IMR-90 (cell line): ENCODE measurements around the gene RAPGEF3. TPM values are rescaled to one million over a fixed set of nuclear protein-coding genes. Genes with fewer than 3 reads are reported as not detected.

Experiments
- ATAC-seq: fragments of 200-7000 bp; cut with Tn5 transposase; 2 replicates; pipeline ENCODE4 v1.9.1; 2020; ENCODE audit warnings: low read depth, mild to moderate bottlenecking, moderate library complexity
- BruUV-seq: library from RNA; stranded (reverse); fragments of 400-500 nt; replicated peaks from 2 replicates; lab custom pipeline; 2021; lab: Mats Ljungman, UMichigan
- CTCF ChIA-PET: fragments of 300-600 bp; formaldehyde crosslinking; extraction: SDS; loops from one replicate; lab custom pipeline; 2021; ENCODE audit warnings: antibody characterized with exemption; lab: Yijun Ruan, JAX
- POLR2A ChIA-PET: fragments of 300-600 bp; sonication (Branson Sonifier 250); formaldehyde crosslinking; loops from one replicate; lab custom pipeline; 2022; ENCODE audit warnings: antibody characterized with exemption; ENCODE audit not compliant: unreplicated experiment; lab: Charles Lee
- DNase-seq: peaks from one replicate; pipeline ENCODE4 v3.0.0; 2013
- H2AFZ ChIP-seq: replicated peaks from 2 replicates; pipeline ENCODE3; 2013; ENCODE audit warnings: low read length, mild to moderate bottlenecking; ENCODE audit not compliant: poor library complexity
- H2AK5ac ChIP-seq: 2 replicates; pipeline ENCODE4 v1.6.1; 2013; ENCODE audit warnings: low read depth, low read length, inconsistent platforms
- H2AK9ac ChIP-seq: replicated peaks from 2 replicates; pipeline ENCODE3; 2013; ENCODE audit warnings: mild to moderate bottlenecking, low read depth, low read length, moderate library complexity; ENCODE audit not compliant: poor library complexity
- H2BK120ac ChIP-seq: 2 replicates; pipeline ENCODE4 v1.6.1; 2013; ENCODE audit warnings: low read depth, low read length, inconsistent platforms
- H2BK15ac ChIP-seq: 3 replicates; pipeline ENCODE4 v1.6.1; 2013; ENCODE audit warnings: low read depth, low read length, inconsistent platforms
- H2BK20ac ChIP-seq: 2 replicates; pipeline ENCODE4 v1.6.1; 2013; ENCODE audit warnings: low read depth, mild to moderate bottlenecking, inconsistent platforms, low read length, moderate library complexity
- H2BK5ac ChIP-seq: 2 replicates; pipeline ENCODE4 v1.6.1; 2013; ENCODE audit warnings: mild to moderate bottlenecking, low read depth, low read length, inconsistent platforms; ENCODE audit not compliant: poor library complexity, severe bottlenecking
- H3K14ac ChIP-seq: replicated peaks from 2 replicates; pipeline ENCODE4 v1.6.1; 2013; ENCODE audit warnings: low read depth, low read length, inconsistent platforms
- H3K18ac ChIP-seq: 2 replicates; pipeline ENCODE4 v1.6.1; 2013; ENCODE audit warnings: low read depth, low read length, control low read depth
- H3K23ac ChIP-seq: 2 replicates; pipeline ENCODE4 v1.6.1; 2013; ENCODE audit warnings: low read depth, low read length, inconsistent platforms
- H3K27ac ChIP-seq: 2 replicates; pipeline ENCODE4 v1.5.1; 2013; ENCODE audit warnings: mild to moderate bottlenecking, control low read depth, low read length; ENCODE audit not compliant: insufficient read depth
- H3K27me3 ChIP-seq: 2 replicates; pipeline ENCODE4 v1.6.1; 2013; ENCODE audit warnings: low read length; ENCODE audit not compliant: control insufficient read depth, insufficient read depth
- H3K36me3 ChIP-seq: 2 replicates; pipeline ENCODE4 v1.6.1; 2013; ENCODE audit warnings: low read length, mixed read lengths; ENCODE audit not compliant: control insufficient read depth, insufficient read depth
- H3K4ac ChIP-seq: 2 replicates; pipeline ENCODE4 v1.6.1; 2013; ENCODE audit warnings: low read depth, low read length, inconsistent platforms
- H3K4me1 ChIP-seq: 2 replicates; pipeline ENCODE4 v1.6.1; 2013; ENCODE audit warnings: low read length, mixed read lengths; ENCODE audit not compliant: control insufficient read depth, insufficient read depth
- H3K4me2 ChIP-seq: 2 replicates; pipeline ENCODE4 v1.6.1; 2013; ENCODE audit warnings: low read depth, mild to moderate bottlenecking, control low read depth, low read length, moderate library complexity
- H3K4me3 ChIP-seq: 2 replicates; pipeline ENCODE4 v1.5.1; 2013; ENCODE audit warnings: low read depth, mild to moderate bottlenecking, control low read depth, low read length, moderate library complexity; ENCODE audit not compliant: insufficient read depth
- H3K56ac ChIP-seq: 2 replicates; pipeline ENCODE4 v1.6.1; 2013; ENCODE audit warnings: low read length, inconsistent platforms; ENCODE audit not compliant: insufficient read depth; ENCODE audit errors: extremely low read depth
- H3K79me1 ChIP-seq, 2 experiments: 2 replicates each; pipeline ENCODE4 v1.6.1; 2013; ENCODE audit warnings: low read length in 2 of 2, inconsistent platforms in 1 of 2, low read depth in 1 of 2
- H3K9ac ChIP-seq: 2 replicates; pipeline ENCODE4 v1.6.1; 2013; ENCODE audit warnings: low read depth, low read length, control low read depth
- H3K9me1 ChIP-seq: 2 replicates; pipeline ENCODE4 v1.6.1; 2013; ENCODE audit warnings: low read length, inconsistent platforms; ENCODE audit not compliant: insufficient read depth
- H3K9me3 ChIP-seq: 2 replicates; pipeline ENCODE4 v1.6.1; 2013; ENCODE audit warnings: low read length; ENCODE audit not compliant: control insufficient read depth, insufficient read depth
- H4K20me1 ChIP-seq: 2 replicates; pipeline ENCODE4 v1.6.1; 2013; ENCODE audit warnings: low read length, inconsistent platforms; ENCODE audit not compliant: insufficient read depth
- H4K5ac ChIP-seq: 2 replicates; pipeline ENCODE4 v1.6.1; 2013; ENCODE audit warnings: mild to moderate bottlenecking, low read depth, low read length, control low read depth
- H4K8ac ChIP-seq, 2 experiments: 2 replicates each; pipeline ENCODE4 v1.6.1; 2013; ENCODE audit warnings: low read depth in 2 of 2, low read length in 2 of 2, control low read depth in 1 of 2, inconsistent platforms in 1 of 2
- H4K91ac ChIP-seq: 2 replicates; pipeline ENCODE4 v1.6.1; 2013; ENCODE audit warnings: low read depth, low read length, inconsistent platforms; ENCODE audit not compliant: insufficient read depth
- CHD1 ChIP-seq: IDR thresholded peaks from 2 replicates; pipeline ENCODE4 v1.6.1; 2012; ENCODE audit warnings: low read depth, low read length, improper control_type of control experiment
- FOS ChIP-seq: fragments of 150-350 bp; IDR thresholded peaks from 2 replicates; pipeline ENCODE4 v1.6.1; 2016; ENCODE audit warnings: low read depth, low read length
- MAFK ChIP-seq: IDR thresholded peaks from 2 replicates; pipeline ENCODE4 v1.6.1; 2012; ENCODE audit warnings: low read depth, low read length, improper control_type of control experiment
- MAZ ChIP-seq: IDR thresholded peaks from 2 replicates; pipeline ENCODE4 v1.6.1; 2012; ENCODE audit warnings: low read depth, mild to moderate bottlenecking, low read length, improper control_type of control experiment, moderate library complexity, borderline replicate concordance
- MXI1 ChIP-seq: IDR thresholded peaks from 2 replicates; pipeline ENCODE4 v1.6.1; 2012; ENCODE audit warnings: low read depth, mild to moderate bottlenecking, low read length, moderate library complexity, borderline replicate concordance
- POLR2A ChIP-seq: IDR thresholded peaks from 2 replicates; pipeline ENCODE4 v1.6.1; 2012; ENCODE audit warnings: mild to moderate bottlenecking, low read depth, low read length
- RFX5 ChIP-seq: IDR thresholded peaks from 2 replicates; pipeline ENCODE4 v1.8.0; 2012; ENCODE audit warnings: low read depth, mild to moderate bottlenecking, low read length, moderate library complexity
- WGBS, 2 experiments: methylation state at CpG; one replicate each; pipeline versions ENCODE4 v1.1.5 to v1.1.7; 2013; ENCODE audit warnings: missing lambda C conversion rate in 2 of 2; ENCODE audit not compliant: insufficient read length in 1 of 2; ENCODE audit errors: extremely low coverage in 2 of 2; 5-methylcytosine and 5-hydroxymethylcytosine counted together
- dilution Hi-C: fragments of 300-500 bp; cut with HindIII; formaldehyde crosslinking; loops from one replicate; pipeline ENCODE4 v1.14.3; 2018; ENCODE audit warnings: low sequenced_read_pairs; ENCODE audit not compliant: unreplicated experiment
- in situ Hi-C: fragments of 300-500 bp; cut with MboI; formaldehyde crosslinking; loops from 3 replicates; pipeline ENCODE4 v1.14.3; 2019; ENCODE audit warnings: low sequenced_read_pairs, inconsistent platforms, mixed read lengths
- intact Hi-C: fragments of 100-400 bp; cut with micrococcal nuclease; formaldehyde crosslinking; loops from 2 replicates; pipeline ENCODE4 v1.10.0; 2022
- polyA plus RNA-seq, 3 experiments: library from polyadenylated mRNA; depleted of rRNA; stranded (reverse); fragments of >200 nt; gene quantifications; 2 replicates each; pipeline ENCODE4 v1.2.3, GENCODE V29; 2012; ENCODE audit warnings: low replicate concordance in 1 of 3
- total RNA-seq: library from RNA; depleted of rRNA; stranded (reverse); fragments of >200 nt; gene quantifications from 2 replicates; pipeline ENCODE4 v1.2.3, GENCODE V29; 2012
- TF ChIP-seq, protein P1 (sequence below): fragments of 150-350 bp; IDR thresholded peaks from 2 replicates; pipeline ENCODE4 v1.6.1; 2017; ENCODE audit warnings: mild to moderate bottlenecking, antibody characterized with exemption, low read length, low read depth
- TF ChIP-seq, protein P2 (sequence below): conservative IDR thresholded peaks from 2 replicates; pipeline ENCODE4 v1.5.1; 2012; ENCODE audit warnings: mild to moderate bottlenecking, low read depth, low read length, improper control_type of control experiment

The RAPGEF3 gene
- total and polyA plus RNA-seq, 2 of the 4 experiments (the other 2 are of a cell fraction) = 1.3 to 2.0 TPM

DNA sequence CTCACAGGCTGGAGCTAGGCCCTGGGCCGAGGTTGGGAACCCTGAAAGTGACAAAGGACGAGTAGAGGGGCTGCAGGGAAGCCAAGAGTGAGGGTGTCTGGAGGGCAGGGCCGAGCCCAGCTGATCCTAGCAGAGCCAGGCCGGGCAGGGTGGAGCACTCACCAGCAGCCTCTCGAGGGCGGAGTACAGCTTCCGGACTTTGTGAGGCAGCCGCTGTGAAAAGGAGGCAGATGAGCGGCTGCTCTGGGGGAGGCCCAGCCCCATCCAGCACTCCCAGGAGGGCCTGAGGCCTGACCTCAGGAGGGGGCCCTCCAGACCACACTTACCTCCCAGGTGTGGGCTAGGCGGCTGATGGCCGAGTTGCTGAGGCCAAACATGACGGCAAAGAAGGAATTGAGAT lies 18.7 kb downstream of the RAPGEF3 start:
- no peak overlapping the region for H3K9ac ChIP-seq
- no peak overlapping the region for H3K14ac ChIP-seq
- H3K27ac ChIP-seq = no peak overlapping the region
- H2BK120ac ChIP-seq = no peak overlapping the region
- H2AK9ac ChIP-seq = no peak overlapping the region
- no peak overlapping the region for H3K4ac ChIP-seq
- no peaks in the 10 kb centered on the region for H4K20me1 ChIP-seq
- ATAC-seq = no peak
- no peak overlapping the region for H2BK15ac ChIP-seq
- no peak overlapping the region for H2AK5ac ChIP-seq
- peaks cover 18% of the 10 kb centered on the region for H3K4me1 ChIP-seq
- no peak overlapping the region for H3K23ac ChIP-seq
- H3K79me1 ChIP-seq = no peaks in the 10 kb centered on the region
- H2BK20ac ChIP-seq = no peak overlapping the region
- POLR2A ChIA-PET = no interaction called here
- intact Hi-C loops = no loop called here
- H3K36me3 ChIP-seq = no peaks in the 10 kb centered on the region
- TF ChIP-seq MAFK (no peak), CHD1 (no peak), POLR2A (no peak), MAZ (no peak), FOS (no peak), RFX5 (no peak), MXI1 (no peak)
- TF ChIP-seq, protein P1, sequence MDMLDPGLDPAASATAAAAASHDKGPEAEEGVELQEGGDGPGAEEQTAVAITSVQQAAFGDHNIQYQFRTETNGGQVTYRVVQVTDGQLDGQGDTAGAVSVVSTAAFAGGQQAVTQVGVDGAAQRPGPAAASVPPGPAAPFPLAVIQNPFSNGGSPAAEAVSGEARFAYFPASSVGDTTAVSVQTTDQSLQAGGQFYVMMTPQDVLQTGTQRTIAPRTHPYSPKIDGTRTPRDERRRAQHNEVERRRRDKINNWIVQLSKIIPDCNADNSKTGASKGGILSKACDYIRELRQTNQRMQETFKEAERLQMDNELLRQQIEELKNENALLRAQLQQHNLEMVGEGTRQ = no peak
- TF ChIP-seq, protein P2, sequence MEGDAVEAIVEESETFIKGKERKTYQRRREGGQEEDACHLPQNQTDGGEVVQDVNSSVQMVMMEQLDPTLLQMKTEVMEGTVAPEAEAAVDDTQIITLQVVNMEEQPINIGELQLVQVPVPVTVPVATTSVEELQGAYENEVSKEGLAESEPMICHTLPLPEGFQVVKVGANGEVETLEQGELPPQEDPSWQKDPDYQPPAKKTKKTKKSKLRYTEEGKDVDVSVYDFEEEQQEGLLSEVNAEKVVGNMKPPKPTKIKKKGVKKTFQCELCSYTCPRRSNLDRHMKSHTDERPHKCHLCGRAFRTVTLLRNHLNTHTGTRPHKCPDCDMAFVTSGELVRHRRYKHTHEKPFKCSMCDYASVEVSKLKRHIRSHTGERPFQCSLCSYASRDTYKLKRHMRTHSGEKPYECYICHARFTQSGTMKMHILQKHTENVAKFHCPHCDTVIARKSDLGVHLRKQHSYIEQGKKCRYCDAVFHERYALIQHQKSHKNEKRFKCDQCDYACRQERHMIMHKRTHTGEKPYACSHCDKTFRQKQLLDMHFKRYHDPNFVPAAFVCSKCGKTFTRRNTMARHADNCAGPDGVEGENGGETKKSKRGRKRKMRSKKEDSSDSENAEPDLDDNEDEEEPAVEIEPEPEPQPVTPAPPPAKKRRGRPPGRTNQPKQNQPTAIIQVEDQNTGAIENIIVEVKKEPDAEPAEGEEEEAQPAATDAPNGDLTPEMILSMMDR = no peak
- dilution Hi-C loops = no loop called here
- in situ Hi-C loops = loop anchor here (10.0 kb wide), 1 partner anchor 95 kb away; no protein-coding TSS in a partner anchor
- CTCF ChIA-PET = no interaction called here
- no peak overlapping the region for H3K4me2 ChIP-seq
- H3K9me1 ChIP-seq = 0 out of 2 replicates have a peak, but pooled peaks cover 5% of the 10 kb centered on the region
- H3K18ac ChIP-seq = no peak overlapping the region
- H3K9me3 ChIP-seq = no peaks in the 10 kb centered on the region
- no peak overlapping the region for H4K5ac ChIP-seq
- no peak for DNase-seq
- H4K91ac ChIP-seq = no peak overlapping the region
- no peak overlapping the region for H3K4me3 ChIP-seq
- no peak overlapping the region for H3K56ac ChIP-seq
- 82% methylated on average over 4 of the region's 12 CpGs; no CpG with 5 or more reads in 1 of the 2 experiments for WGBS, 2 experiments
- H4K8ac ChIP-seq = no peak overlapping the region
- H2BK5ac ChIP-seq = no peak overlapping the region
- H2AFZ ChIP-seq = no peak overlapping the region
- BruUV-seq = no TSS peak
- H3K27me3 ChIP-seq = peaks cover 13% of the 10 kb centered on the region
